DOHH2 (cell line): ENCODE measurements around the gene HMX3.

ENCODE experiments used
- H3F3A ChIP-seq: fragments of 200-600 bp; sonication (generic), shearing (Covaris generic); 2 replicates; pipeline ENCODE4 v1.6.0; 2016; ENCODE audit warnings: antibody characterized with exemption, mild to moderate bottlenecking; ENCODE audit not compliant: control insufficient read depth, insufficient read depth
- H3K27ac ChIP-seq: fragments of 200-600 bp; sonication (generic); 2 replicates; pipeline ENCODE4 v1.5.1; 2014; ENCODE audit warnings: low read depth, mild to moderate bottlenecking, low read length, moderate library complexity
- H3K27me3 ChIP-seq: fragments of 200-600 bp; sonication (generic); 2 replicates; pipeline ENCODE4 v1.6.1; 2014; ENCODE audit warnings: mild to moderate bottlenecking, low read length, mixed read lengths; ENCODE audit not compliant: control insufficient read depth
- H3K36me3 ChIP-seq: fragments of 200-600 bp; sonication (generic); 2 replicates; pipeline ENCODE4 v1.6.1; 2014; ENCODE audit warnings: mild to moderate bottlenecking, low read length, moderate library complexity, mixed read lengths; ENCODE audit not compliant: control insufficient read depth
- H3K4me1 ChIP-seq: fragments of 200-600 bp; sonication (generic); 2 replicates; pipeline ENCODE4 v1.6.1; 2014; ENCODE audit warnings: mild to moderate bottlenecking, low read length, mixed read lengths; ENCODE audit not compliant: control insufficient read depth
- H3K4me2 ChIP-seq: fragments of 200-600 bp; sonication (generic); 2 replicates; pipeline ENCODE4 v1.6.0; 2014; ENCODE audit warnings: mild to moderate bottlenecking, low read length, moderate library complexity
- H3K4me3 ChIP-seq: fragments of 200-600 bp; sonication (generic); 2 replicates; pipeline ENCODE4 v1.5.1; 2014; ENCODE audit warnings: mild to moderate bottlenecking, low read length, mixed read lengths
- H3K79me2 ChIP-seq: fragments of 200-600 bp; sonication (generic); 2 replicates; pipeline ENCODE4 v1.6.1; 2014; ENCODE audit warnings: mild to moderate bottlenecking, low read length, mixed read lengths; ENCODE audit not compliant: control insufficient read depth
- H3K9me2 ChIP-seq: fragments of 200-600 bp; sonication (generic); replicated peaks from 2 replicates; pipeline ENCODE4 v1.6.1; 2014; ENCODE audit warnings: mild to moderate bottlenecking, low read length, mixed read lengths; ENCODE audit not compliant: control insufficient read depth
- H3K9me3 ChIP-seq: fragments of 200-600 bp; sonication (generic); 2 replicates; pipeline ENCODE4 v1.6.1; 2014; ENCODE audit warnings: antibody characterized with exemption, low read length, mixed read lengths; ENCODE audit not compliant: control insufficient read depth, insufficient read depth
- H4K20me1 ChIP-seq: fragments of 200-600 bp; sonication (generic); 2 replicates; pipeline ENCODE4 v1.6.0; 2014; ENCODE audit warnings: low read depth, mild to moderate bottlenecking, antibody characterized with exemption, low read length, moderate library complexity; ENCODE audit not compliant: control insufficient read depth, insufficient read depth
- CTCF ChIP-seq: fragments of 200-600 bp; sonication (generic); IDR thresholded peaks from one replicate; pipeline ENCODE4 v1.5.1; 2014; ENCODE audit warnings: antibody characterized with exemption, mild to moderate bottlenecking, low read depth, low read length; ENCODE audit not compliant: poor library complexity, severe bottlenecking
- EZH2phosphoT487 ChIP-seq: fragments of 200-600 bp; sonication (generic); IDR thresholded peaks from 2 replicates; pipeline ENCODE4 v1.6.1; 2017; ENCODE audit warnings: borderline replicate concordance, mild to moderate bottlenecking, antibody characterized with exemption, low read length, moderate library complexity, mixed read lengths

Gene HMX3

GRCh38 chr10:123119081-123119480 lies 16.7 kb upstream of the HMX3 start:
- TF ChIP-seq EZH2phosphoT487 = no peak
- TF ChIP-seq CTCF = no peak
- H3K79me2 ChIP-seq = no peaks in the 10 kb centered on the region
- H3K27me3 ChIP-seq = peaks cover 5% of the 10 kb centered on the region
- H3K36me3 ChIP-seq = no peaks in the 10 kb centered on the region
- H3K9me3 ChIP-seq = no peaks in the 10 kb centered on the region
- no peak overlapping the region for H3K4me3 ChIP-seq
- no peaks in the 10 kb centered on the region for H3K4me1 ChIP-seq
- H4K20me1 ChIP-seq = no peaks in the 10 kb centered on the region
- H3K4me2 ChIP-seq = no peak overlapping the region
- no peaks in the 10 kb centered on the region for H3K9me2 ChIP-seq
- no peaks in the 10 kb centered on the region for H3F3A ChIP-seq
- no peak overlapping the region for H3K27ac ChIP-seq

- Histone ChIP-seq H3K9me3 (no peaks in the 10 kb centered on the region), H3K36me3 (no peaks in the 10 kb centered on the region), H3K9me2 (no peaks in the 10 kb centered on the region), H3K4me2 (no peak overlapping the region), H3F3A (no peaks in the 10 kb centered on the region), H3K4me3 (no peak overlapping the region), H3K27me3 (peaks cover 38% of the 10 kb centered on the region), H3K27ac (no peak overlapping the region), H3K4me1 (no peaks in the 10 kb centered on the region), H4K20me1 (no peaks in the 10 kb centered on the region), H3K79me2 (no peaks in the 10 kb centered on the region)
- no peak for TF ChIP-seq CTCF
- no peak for TF ChIP-seq EZH2phosphoT487
Measured at GRCh38 chr10:123126246-123126645, 9.5 kb upstream of the HMX3 start.

DNA sequence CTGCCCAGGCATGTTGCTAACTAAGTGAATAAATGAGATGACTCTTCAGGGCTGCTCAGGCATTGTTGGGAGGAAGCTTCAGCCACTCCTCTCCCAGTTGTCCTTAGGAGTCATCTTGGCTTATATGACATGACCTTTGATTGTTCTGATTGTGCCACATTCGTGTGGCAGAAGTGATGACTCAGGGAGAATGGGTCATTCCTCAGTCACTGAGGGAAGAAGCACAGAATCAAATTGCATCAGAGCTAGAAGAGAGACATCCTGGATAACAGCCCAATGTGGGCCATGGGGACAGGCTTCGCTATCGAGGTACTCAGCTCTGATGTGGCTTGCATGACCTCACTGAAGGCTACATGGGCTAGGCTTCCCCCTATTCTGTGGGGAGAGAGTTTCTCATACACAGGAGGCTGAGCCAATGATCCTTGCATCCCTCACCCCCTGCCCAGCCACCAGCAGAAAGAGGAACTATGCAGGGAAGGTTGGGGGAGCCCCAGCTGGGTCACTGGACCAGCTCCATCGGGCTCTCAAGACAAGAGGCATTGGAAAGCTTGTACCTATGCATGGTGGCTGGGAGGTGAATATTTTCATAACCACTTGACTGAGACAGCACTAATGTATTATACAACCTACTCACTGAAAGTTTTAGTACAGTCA lies 6.0 kb upstream of the HMX3 start:
- no peaks in the 10 kb centered on the region for H4K20me1 ChIP-seq
- no peaks in the 10 kb centered on the region for H3K9me3 ChIP-seq
- H3K27me3 ChIP-seq = peaks cover 58% of the 10 kb centered on the region
- TF ChIP-seq EZH2phosphoT487 (no peak), CTCF (no peak)
- H3K4me2 ChIP-seq = no peak overlapping the region
- H3K4me3 ChIP-seq = no peak overlapping the region
- H3K4me1 ChIP-seq = peaks cover 10% of the 10 kb centered on the region
- no peak overlapping the region for H3K27ac ChIP-seq
- no peaks in the 10 kb centered on the region for H3K36me3 ChIP-seq
- no peaks in the 10 kb centered on the region for H3K79me2 ChIP-seq
- H3K9me2 ChIP-seq = no peaks in the 10 kb centered on the region
- H3F3A ChIP-seq = no peaks in the 10 kb centered on the region
